CD4-positive, alpha-beta T cell (primary cell): ENCODE measurements around the gene HECTD4. TPM values are rescaled to one million over a fixed set of nuclear protein-coding genes. Genes with fewer than 3 reads are reported as not detected.

ENCODE experiments used
- ATAC-seq: fragments of 200-7000 bp; cut with Tn5 transposase; one replicate; pipeline ENCODE4 v1.10.0; 2022; ENCODE audit warnings: mild to moderate bottlenecking; ENCODE audit not compliant: poor library complexity
- CTCF ChIA-PET: fragments of 350-600 bp; sonication (Branson Sonifier 250); formaldehyde crosslinking; loops from one replicate; lab custom pipeline; 2021; ENCODE audit warnings: antibody characterized with exemption, inconsistent platforms; lab: Charles Lee
- POLR2A ChIA-PET: fragments of 350-600 bp; sonication (Branson Sonifier 250); formaldehyde crosslinking; loops from one replicate; lab custom pipeline; 2021; ENCODE audit warnings: antibody characterized with exemption, inconsistent platforms; lab: Charles Lee
- DNase-seq, 14 experiments: peaks; one replicate each; pipeline ENCODE4 v3.0.0-alpha.2; 2013 to 2020; ENCODE audit warnings: mixed read lengths in 2 of 14
- H3K27ac ChIP-seq, 2 donors: one replicate each; pipeline versions ENCODE4 v1.5.1 to v1.7.0; 2013; ENCODE audit warnings: low read length in 2 of 2, low read depth in 1 of 2, mild to moderate bottlenecking in 1 of 2
- H3K27me3 ChIP-seq, 2 experiments: 1 replicate in 1 of 2; 2 replicates in 1 of 2; pipeline versions ENCODE4 v1.6.1 to v1.7.0; 2013; ENCODE audit warnings: low read length in 2 of 2, control low read depth in 1 of 2, mild to moderate bottlenecking in 1 of 2, moderate library complexity in 1 of 2; ENCODE audit not compliant: insufficient read depth in 2 of 2, control insufficient read depth in 1 of 2
- H3K36me3 ChIP-seq: one replicate; pipeline ENCODE4 v1.6.1; 2013; ENCODE audit warnings: low read length, control low read depth; ENCODE audit not compliant: insufficient read depth
- H3K4me1 ChIP-seq: one replicate; pipeline ENCODE4 v1.6.1; 2013; ENCODE audit warnings: low read length, control low read depth; ENCODE audit not compliant: insufficient read depth
- H3K4me3 ChIP-seq: one replicate; pipeline ENCODE4 v1.5.1; 2013; ENCODE audit warnings: mild to moderate bottlenecking, low read length, moderate library complexity
- H3K9me3 ChIP-seq, 2 experiments: 1 replicate in 1 of 2; 2 replicates in 1 of 2; pipeline versions ENCODE4 v1.6.1 to v1.7.0; 2013; ENCODE audit warnings: low read length in 2 of 2, mild to moderate bottlenecking in 2 of 2, control low read depth in 1 of 2, moderate library complexity in 1 of 2; ENCODE audit not compliant: control insufficient read depth in 1 of 2, insufficient read depth in 1 of 2
- H3K27ac Mint-ChIP-seq: one replicate; pipeline ENCODE4 v1.8.0; 2020; ENCODE audit warnings: mixed read lengths
- H3K27me3 Mint-ChIP-seq: one replicate; pipeline ENCODE4 v1.8.0; 2021; ENCODE audit warnings: mixed read lengths
- H3K36me3 Mint-ChIP-seq: one replicate; pipeline ENCODE4 v1.8.0; 2021; ENCODE audit warnings: low read depth, mixed read lengths
- H3K4me1 Mint-ChIP-seq: one replicate; pipeline ENCODE4 v1.8.0; 2021; ENCODE audit warnings: low read depth, mixed read lengths
- H3K4me3 Mint-ChIP-seq: one replicate; pipeline ENCODE4 v1.8.0; 2020; ENCODE audit warnings: mild to moderate bottlenecking, mixed read lengths
- H3K9me3 Mint-ChIP-seq: one replicate; pipeline ENCODE4 v1.8.0; 2020; ENCODE audit warnings: mixed read lengths
- intact Hi-C, 2 experiments: fragments of 100-400 bp; cut with DNase I in 1 of 2; cut with micrococcal nuclease in 1 of 2; formaldehyde crosslinking; loops; one replicate each; pipeline versions ENCODE4 v1.15.1 to v1.9.0; 2023 to 2025; cut with DNase I, micrococcal nuclease
- total RNA-seq, 174 experiments: library from RNA in 2 of 174; stranded (reverse) in 2 of 174; gene quantifications; one replicate each; pipeline ENCODE4 v1.2.3 and lab custom pipeline; 2021 to 2026
- TF ChIP-seq, protein P1 (sequence below): fragments of 200-600 bp; IDR thresholded peaks from one replicate; pipeline ENCODE4 v1.8.0; 2022; ENCODE audit warnings: antibody characterized with exemption, mild to moderate bottlenecking

Gene HECTD4
- total RNA-seq, 2 experiments from 2014 or later = 40.2 to 43.3 TPM

DNA sequence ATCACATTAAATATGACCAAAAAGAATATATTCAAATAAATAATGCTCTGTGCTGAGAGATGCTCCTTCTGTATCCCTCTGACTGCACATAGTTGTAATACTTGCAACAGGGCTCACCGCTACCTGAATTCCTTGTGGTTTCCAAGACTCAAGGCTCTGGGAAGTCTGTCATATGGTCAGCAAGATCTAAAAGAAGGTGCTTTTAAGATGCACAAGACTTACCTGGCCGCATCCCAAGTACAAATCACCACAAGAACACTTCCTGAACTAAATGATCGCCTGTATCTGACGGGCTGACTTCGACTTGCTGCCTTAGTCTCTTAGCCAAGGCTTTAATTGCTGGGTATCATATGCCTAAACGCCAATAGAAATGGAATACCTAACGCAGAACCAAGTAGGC is 67.2 kb downstream of the HECTD4 start:
- ChIA-PET CTCF (no interaction called here), POLR2A (no interaction called here)
- ATAC-seq (no peak), DNase-seq (no peak)
- no peak overlapping the region for H3K27ac Mint-ChIP-seq
- H3K36me3 Mint-ChIP-seq = peaks cover 72% of the 10 kb centered on the region
- no peaks in the 10 kb centered on the region for H3K9me3 Mint-ChIP-seq
- no peak overlapping the region for H3K27ac ChIP-seq
- no peaks in the 10 kb centered on the region for H3K27me3 ChIP-seq
- H3K9me3 ChIP-seq = no peaks in the 10 kb centered on the region
- H3K4me3 ChIP-seq = no peak overlapping the region
- TF ChIP-seq, protein P1, sequence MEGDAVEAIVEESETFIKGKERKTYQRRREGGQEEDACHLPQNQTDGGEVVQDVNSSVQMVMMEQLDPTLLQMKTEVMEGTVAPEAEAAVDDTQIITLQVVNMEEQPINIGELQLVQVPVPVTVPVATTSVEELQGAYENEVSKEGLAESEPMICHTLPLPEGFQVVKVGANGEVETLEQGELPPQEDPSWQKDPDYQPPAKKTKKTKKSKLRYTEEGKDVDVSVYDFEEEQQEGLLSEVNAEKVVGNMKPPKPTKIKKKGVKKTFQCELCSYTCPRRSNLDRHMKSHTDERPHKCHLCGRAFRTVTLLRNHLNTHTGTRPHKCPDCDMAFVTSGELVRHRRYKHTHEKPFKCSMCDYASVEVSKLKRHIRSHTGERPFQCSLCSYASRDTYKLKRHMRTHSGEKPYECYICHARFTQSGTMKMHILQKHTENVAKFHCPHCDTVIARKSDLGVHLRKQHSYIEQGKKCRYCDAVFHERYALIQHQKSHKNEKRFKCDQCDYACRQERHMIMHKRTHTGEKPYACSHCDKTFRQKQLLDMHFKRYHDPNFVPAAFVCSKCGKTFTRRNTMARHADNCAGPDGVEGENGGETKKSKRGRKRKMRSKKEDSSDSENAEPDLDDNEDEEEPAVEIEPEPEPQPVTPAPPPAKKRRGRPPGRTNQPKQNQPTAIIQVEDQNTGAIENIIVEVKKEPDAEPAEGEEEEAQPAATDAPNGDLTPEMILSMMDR = no peak
- intact Hi-C loops = no loop called here
- no peak overlapping the region for H3K4me3 Mint-ChIP-seq
- no peaks in the 10 kb centered on the region for H3K4me1 ChIP-seq
- H3K36me3 ChIP-seq = peaks cover 25% of the 10 kb centered on the region
- no peaks in the 10 kb centered on the region for H3K27me3 Mint-ChIP-seq
- no peaks in the 10 kb centered on the region for H3K4me1 Mint-ChIP-seq

DNA sequence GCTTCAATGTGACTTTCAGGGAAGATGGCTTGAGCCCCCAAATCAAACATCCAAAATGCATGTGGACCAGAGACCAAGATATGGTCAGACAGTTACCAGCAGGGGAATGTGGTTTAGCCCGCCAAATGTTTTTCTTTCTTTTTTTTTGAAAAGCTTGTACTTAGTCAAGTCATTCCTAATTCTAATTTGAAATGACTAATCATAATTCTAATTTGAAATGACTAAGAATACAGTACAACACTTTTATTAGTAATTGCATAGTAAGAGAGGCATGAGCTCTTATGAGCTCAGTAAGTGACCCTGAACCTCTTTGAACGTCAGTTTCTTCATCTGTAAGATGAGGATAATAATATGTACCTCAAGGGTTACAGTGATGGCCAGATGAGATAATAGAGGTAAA is 72.4 kb downstream of the HECTD4 start:
- H3K36me3 ChIP-seq = peaks cover 47% of the 10 kb centered on the region
- no peaks in the 10 kb centered on the region for H3K27me3 ChIP-seq
- ChIA-PET POLR2A (no interaction called here), CTCF (interaction anchor here (0.6 to 2.2 kb wide), 2 partner anchors 19 to 78 kb away, joined by 5 to 9 read pairs; no protein-coding TSS in a partner anchor)
- no peak overlapping the region for H3K27ac ChIP-seq
- Mint-ChIP-seq H3K4me1 (no peaks in the 10 kb centered on the region), H3K27me3 (no peaks in the 10 kb centered on the region), H3K27ac (no peak overlapping the region), H3K36me3 (peaks cover 84% of the 10 kb centered on the region), H3K9me3 (no peaks in the 10 kb centered on the region), H3K4me3 (no peak overlapping the region)
- intact Hi-C loops = no loop called here
- H3K9me3 ChIP-seq = no peaks in the 10 kb centered on the region
- no peaks in the 10 kb centered on the region for H3K4me1 ChIP-seq
- ATAC-seq = no peak
- H3K4me3 ChIP-seq = no peak overlapping the region
- no peak for DNase-seq
- TF ChIP-seq, protein P1 = no peak

DNA sequence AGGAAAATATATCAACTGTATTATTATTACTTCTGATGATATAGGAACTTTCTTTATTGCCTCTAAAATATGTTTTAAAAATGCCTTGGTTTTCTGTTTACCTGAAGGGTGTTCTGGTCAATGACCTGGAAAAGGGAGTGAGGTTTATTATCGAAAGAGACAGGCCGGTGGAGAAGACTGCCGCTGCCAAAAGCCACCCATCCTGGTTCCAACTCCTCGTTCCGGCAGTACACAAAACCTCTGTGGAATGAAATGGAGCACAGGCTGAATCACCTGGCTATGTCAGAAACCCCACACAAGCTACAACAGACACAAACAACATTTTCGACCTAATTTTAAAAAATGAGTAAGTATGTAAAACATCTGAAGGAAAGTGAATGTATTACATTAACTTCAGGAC is 73.6 kb downstream of the HECTD4 start:
- Histone ChIP-seq H3K27ac (no peak overlapping the region), H3K4me3 (no peak overlapping the region), H3K36me3 (peaks cover 41% of the 10 kb centered on the region), H3K9me3 (no peaks in the 10 kb centered on the region), H3K27me3 (no peaks in the 10 kb centered on the region), H3K4me1 (no peaks in the 10 kb centered on the region)
- intact Hi-C loops = no loop called here
- POLR2A ChIA-PET = no interaction called here
- no peaks in the 10 kb centered on the region for H3K9me3 Mint-ChIP-seq
- ATAC-seq = no peak
- no peak for DNase-seq
- H3K4me1 Mint-ChIP-seq = no peaks in the 10 kb centered on the region
- no peak overlapping the region for H3K27ac Mint-ChIP-seq
- TF ChIP-seq, protein P1 = no peak
- no peak overlapping the region for H3K4me3 Mint-ChIP-seq
- peaks cover 77% of the 10 kb centered on the region for H3K36me3 Mint-ChIP-seq
- CTCF ChIA-PET = no interaction called here
- no peaks in the 10 kb centered on the region for H3K27me3 Mint-ChIP-seq
